HG02981 (cell line): ENCODE measurements around the gene ZNF726.
A peak's percentile ranks its signal among the peaks of the same experiment; 100 is the strongest.
"Not testable (repeated sequence)": the region's sequence is repeated elsewhere in the genome, so short reads cannot be mapped to it uniquely, and the experiment has no call there.

ENCODE experiments used
- ATAC-seq: cut with Tn5 transposase; IDR thresholded peaks from one replicate; pipeline ENCODE4 v1.9.1; 2021; ENCODE audit warnings: mild to moderate bottlenecking, moderate library complexity; ENCODE audit not compliant: unreplicated experiment

ZNF726 gene

DNA sequence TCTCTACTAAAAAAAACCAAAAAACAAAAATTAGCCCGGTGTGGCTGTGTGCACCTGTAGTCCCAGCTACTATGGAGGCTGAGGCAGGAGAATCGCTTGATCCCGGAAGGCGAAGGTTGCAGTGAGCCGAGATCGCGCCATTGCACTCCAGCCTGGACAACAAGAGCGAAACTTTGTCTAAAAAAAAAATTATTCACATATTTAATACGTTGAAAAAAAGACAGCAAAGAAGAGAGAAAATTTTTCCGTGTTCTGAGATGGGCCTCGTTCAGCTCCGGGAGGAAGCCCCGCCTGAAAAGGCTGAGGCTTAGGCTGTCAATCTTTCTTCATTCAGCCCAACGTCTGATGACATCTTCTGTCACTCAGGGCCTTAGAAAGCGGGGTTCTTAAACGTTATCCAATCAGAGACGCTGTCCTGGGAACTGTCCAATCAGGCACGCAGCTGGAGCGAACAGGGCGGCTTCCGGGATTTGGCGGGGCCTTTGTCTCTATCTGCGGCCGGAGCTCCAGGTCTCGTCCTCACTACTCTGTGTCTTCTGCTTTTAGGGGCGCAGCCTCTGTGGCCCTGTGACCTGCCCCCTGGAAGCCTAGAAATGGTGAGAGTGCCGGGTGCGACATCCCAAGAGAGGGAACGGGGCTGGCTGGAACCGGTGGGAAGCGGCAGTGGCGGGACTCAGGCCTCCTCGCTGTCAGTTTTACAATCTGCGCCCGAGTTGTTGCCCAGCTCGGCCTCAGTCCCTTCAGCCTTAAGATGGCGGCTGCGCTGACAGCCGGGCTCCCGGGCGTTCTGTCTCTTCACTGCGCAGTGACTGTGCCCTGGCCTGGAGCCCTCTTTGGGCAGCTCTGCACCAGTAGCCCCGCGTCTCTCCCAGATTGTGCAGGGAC is at the start of gene ZNF726:
Gene ZNF726 (plus strand): TSS at position 485 of the 885 bp plus-strand sequence. CDS start 109 bp downstream, at position 594.
- ATAC-seq = peak; percentile 97

DNA sequence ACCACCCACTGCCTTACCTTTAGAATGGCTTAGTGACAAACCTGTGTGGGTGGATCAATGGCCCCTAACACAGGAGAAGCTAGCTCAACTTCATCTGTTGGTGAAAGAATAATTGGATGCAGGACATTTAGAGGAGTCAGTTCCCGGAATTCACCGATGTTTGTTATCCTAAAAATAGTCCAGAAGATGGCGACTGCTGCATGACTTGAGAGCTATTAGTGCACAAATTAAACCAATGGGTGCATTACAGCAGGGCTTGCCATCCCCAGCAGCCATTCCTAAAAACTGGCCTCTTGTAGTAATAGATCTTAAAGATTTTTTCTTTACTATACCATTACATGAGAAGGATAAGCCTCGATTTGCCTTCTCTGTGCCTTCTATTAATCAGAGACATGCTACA is 46.8 kb upstream of the ZNF726 start:
- ATAC-seq = no peak

DNA sequence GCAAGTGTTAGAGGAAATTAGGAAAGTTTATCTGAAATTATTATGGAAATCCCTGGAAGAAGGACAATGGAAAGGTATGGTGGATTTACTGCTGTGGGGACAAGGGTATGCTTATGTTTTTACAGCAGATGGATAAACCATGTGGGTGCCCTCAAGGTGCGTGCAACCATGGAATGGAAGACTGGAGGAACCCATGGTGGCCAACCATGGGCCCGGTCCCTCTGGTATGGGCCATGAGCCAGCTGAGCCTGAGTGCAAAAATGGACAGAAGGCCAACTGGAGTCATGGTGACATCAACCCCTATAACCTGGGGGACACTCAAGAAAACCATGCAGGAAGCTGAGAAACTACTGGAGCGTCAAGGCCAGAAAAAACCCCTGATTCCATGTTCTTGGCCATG is 46.1 kb upstream of the ZNF726 start:
- ATAC-seq = no peak

DNA sequence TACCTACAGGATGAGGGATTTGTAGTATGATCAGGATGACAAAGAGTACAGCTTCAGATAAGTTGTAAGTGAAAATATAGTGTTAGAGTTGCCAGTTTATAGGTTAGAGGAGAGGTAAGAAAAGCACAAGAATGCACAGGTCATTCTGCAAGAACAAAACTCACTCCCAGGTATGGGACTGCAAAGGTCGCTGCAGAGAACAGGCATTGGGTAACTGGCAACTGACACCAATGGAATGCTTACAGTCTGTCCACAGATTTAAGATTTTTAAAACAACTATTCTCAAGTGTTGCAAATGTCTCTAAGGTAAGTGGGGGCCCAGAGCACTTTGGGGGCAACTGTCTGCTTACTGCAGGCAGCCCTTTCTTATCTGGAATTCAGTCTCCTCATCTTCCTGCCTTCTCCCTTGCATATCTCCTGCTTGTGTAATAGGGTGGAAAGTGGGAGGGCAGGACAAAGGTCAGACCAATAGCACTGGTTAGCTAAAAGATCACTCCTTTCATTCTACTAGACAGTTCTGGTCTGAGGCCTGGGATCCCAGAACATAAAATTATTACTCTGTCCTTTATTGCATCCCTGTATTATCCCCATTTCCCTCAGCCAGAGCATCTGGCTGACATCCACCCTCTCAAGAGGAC is 42.3 kb upstream of the ZNF726 start:
- ATAC-seq = no peak

DNA sequence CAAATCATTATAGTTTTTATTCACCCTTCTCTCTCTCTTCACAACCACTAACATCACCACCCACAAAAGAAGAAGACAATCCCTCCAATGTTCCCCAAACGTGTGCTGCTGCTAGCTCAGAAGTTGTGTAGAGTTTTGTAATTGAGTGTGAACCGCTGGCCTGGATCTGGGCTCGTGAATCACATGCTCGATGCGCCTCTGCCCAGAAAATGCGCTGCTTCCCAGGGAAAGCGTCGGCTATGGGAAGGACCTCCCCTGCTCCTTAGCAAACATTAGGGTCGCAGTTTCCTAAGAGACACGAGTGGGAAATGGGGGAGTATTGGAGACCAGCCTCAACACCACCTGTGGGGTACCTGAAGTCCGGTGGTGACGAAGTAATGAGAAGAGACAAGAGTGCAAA is 38.4 kb upstream of the ZNF726 start:
- no peak for ATAC-seq

DNA sequence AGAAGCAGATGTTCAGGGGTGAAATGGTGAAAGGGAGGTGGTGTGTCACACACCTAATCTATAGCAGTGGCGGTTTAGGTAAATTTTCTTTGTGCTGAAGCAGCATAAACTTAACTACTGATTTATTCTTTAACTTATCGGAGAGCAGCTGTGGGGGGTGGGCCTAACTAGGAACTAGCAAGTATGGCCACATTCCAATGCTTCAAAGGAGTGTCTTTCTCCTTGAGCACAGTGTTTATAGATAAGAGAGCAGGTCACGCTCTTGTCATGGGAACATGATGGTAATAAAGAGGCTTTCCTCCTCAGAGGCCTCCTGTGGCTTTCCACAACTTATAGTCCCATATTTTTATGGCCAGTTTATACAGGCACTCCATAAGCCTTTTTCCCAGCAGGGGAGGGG is 37.9 kb upstream of the ZNF726 start:
- not testable (repeated sequence) for ATAC-seq

DNA sequence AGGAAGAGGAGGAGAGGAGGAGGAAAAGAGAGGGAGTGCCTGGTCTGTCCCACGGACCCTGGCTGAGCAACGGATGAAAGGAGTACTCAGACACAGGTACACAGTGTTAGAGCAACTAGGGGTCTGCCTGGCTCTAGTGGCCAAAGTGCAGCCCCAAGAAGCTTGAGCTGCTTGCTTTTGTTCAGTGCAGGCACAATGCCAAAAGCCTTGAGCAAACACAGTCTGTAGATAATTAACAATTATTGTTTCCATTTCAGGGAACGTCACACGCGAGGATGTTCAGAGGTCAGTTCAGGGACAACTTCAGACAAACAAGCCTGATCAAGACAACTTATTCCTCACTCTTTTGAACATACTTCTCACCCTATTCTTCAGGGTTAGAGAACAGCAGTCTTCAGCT is 32.2 kb upstream of the ZNF726 start:
- no peak for ATAC-seq

DNA sequence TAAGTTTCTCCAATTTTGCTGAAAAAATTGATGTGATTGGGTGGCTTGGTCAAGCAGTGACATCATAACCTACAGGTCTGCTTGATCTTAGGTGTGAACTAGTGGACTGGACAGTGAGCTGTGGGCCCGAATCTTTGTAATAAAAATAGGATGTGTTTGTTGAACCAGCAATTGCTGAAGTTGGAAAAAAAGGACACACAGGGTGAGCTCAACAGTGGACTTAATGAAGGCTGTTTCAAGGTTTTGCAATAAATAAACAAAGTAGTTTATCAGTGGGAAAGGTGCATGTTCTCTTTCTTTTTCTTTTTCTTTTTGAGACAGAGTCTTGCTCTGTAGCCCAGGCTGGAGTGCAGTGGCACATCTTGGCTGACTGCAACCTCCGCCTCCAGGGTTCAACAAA is 30.3 kb upstream of the ZNF726 start:
- no peak for ATAC-seq

DNA sequence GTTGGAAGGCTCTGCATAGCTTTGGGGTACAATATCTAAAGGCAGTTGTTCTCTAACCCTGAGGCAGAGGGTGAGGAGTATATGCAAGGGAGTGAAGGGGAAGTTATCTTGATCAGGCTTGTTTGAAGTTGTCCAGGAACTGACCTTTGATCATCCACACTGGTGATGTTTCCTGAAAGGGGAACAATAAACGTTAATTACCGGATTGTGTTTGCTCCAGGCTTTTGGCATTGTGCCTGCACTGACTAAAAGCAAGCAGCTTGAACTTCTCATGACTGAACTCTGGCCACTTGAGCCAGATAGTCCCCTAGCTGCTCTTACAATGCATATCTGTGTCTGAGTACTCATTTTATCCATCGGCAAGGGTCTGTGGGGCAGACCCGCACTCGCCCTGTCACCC is 27.0 kb upstream of the ZNF726 start:
- no peak for ATAC-seq

DNA sequence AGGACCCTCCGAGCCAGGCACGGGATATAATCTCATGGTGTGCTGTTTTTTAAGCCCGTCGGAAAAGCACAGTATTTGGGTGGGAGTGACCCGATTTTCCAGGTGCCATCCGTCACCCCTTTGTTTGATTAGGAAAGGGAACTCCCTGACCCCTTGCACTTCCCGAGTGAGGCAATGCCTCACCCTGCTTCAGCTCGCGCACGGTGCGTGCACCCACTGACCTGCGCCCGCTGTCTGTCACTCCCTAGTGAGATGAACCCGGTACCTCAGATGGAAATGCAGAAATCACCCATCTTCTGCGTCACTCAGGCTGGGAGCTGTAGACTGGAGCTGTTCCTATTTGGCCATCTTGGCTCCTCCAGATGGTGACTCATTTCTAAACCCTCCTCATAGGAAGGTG is 18.6 kb upstream of the ZNF726 start:
- not testable (repeated sequence) for ATAC-seq

DNA sequence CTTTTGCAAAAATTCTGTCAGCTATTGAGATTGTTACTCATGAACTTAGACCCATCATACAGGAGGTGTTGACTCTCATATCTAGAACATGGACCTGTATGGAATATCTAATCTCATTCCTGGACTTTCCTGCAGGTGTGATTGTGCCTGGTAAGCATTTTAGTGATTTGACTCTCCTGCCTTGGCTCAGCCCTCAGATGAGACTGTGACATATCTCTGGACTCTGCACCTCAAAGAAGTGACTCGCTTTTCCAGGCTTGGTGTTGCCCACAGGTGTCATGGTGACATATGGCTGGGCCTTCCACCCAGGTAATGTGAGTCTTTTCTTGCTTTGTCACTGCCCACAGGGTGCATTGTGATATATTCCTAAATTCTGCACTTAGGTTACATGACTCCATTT is 17.8 kb upstream of the ZNF726 start:
- no peak for ATAC-seq

DNA sequence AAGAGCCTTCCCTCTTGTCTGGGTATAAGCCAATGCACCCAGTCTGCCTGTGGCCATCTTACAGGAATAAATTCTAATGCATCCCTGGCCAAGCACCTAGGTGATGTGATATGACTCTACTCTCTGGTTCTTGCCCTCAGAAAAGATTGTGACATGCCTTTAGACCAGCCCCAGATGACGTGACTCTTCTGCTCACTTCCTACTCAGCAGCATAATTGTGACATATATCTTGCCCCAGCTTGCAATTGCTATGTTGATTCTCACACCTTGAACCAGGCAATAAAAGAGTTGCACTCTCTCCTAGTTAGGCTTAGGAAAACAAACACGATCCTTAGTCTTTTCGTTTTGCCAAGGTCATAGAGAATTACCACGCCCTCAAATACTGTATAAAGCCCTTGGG is 13.3 kb upstream of the ZNF726 start:
- no peak for ATAC-seq

DNA sequence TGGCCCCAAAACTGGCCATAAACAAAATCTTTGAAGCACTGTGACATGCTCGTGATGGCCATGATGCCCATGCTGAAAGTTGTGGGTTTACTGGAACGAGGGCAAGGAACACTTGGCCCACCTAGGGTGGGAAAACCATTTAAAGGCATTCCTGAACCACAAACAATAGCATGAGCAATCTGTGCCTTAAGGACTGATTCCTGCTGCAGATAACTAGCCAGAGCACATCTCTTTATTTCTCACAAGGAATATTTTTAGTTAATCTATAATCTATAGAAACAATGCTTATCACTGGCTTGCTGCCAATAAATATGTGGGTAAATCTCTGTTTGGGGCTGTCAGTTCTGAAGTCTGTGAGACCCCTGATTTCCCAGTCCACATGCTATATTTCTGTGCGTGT is 10.3 kb upstream of the ZNF726 start:
- no peak for ATAC-seq

DNA sequence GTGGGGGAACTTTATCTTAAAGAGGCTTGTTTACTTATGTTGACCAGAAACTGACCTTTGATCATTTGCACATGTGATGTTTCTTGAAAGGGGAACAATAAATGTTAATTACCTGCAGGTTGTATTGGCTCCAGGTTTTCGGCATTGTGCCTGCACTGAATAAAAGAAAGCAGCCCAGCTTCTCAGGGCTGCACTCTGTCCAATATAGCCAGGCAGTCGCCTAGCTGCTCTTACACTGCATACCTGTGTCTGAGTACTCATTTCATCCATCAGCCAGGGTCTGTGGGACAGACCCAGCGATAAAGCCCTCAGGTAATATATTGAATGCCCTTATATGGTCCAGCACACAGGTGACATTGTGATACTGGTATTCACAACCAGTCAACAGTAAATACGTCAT is 8.9 kb upstream of the ZNF726 start:
- ATAC-seq = no peak

DNA sequence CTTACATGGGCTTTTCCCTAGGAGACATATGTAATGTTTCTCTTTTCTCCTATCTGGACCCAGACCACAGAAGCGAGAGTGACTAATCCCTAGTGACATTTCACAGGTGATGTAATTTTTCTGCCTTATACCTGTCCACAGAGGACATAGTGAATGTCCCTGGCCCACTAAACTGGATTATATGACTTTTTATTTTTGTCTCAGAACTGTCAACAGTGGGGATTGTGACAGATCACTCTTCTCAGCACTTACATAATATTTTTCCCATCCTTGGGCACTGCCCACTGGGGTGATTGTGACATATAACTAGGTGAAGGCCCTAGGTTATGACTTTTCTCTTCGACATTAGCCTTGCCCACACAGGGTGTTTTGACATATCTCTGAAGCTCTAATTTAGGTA is 7.9 kb upstream of the ZNF726 start:
- ATAC-seq = no peak

DNA sequence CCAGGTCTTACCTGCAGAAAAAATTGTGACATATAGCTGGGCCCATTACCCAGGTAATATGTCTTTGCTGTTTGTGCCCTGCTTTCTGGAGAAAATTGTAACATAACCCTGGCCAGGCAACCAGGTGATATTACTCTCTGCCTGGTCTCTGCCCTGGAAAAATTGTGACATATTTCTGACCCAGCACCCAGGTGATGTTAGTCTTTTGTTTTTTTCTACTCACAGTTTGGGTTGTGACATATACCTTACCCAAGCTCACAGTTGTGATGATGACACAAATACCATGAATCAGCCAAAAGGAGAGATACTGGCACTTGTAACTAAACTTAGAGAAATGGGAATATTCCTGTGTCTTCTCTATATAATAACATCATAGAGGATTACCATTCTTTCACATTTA is 6.5 kb upstream of the ZNF726 start:
- no peak for ATAC-seq

DNA sequence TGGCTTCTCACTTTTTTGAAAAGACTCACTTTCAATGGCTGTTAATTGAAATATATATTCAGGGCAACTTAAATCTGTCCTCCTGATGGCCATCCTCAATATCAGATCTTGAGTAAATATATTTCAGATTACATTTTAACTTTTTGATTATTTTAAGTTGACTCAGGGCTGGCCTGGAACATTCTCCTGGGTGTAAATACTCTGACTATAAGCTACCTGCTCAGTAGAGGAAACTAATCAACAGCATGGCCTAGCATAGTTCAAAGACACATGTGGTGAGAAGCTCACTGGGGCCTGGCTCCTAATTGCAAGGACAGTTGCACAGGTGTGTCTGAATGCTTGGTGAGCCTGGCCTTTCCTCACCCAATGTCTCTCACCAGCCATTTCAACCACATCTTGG is 5.5 kb upstream of the ZNF726 start:
- no peak for ATAC-seq

DNA sequence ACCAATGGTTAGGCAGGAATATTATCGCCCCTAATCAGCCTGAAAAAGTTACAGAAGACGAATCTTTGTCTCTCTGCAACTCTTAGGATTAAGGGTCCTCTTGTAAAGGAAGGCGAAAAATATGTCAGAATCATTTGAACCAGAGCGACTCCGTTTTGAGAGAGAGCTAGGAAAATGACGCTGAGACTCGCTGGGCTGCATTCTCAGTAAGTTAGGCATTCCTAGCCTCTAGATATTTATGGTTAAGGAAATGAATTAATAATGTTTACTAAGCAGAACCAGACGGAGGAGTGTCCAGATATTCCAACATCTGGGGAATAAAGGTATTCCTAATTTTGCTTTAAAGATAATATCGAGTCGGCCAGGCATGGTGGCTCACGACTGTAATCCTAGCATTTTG is 755 bp upstream of the ZNF726 start:
- no peak for ATAC-seq

DNA sequence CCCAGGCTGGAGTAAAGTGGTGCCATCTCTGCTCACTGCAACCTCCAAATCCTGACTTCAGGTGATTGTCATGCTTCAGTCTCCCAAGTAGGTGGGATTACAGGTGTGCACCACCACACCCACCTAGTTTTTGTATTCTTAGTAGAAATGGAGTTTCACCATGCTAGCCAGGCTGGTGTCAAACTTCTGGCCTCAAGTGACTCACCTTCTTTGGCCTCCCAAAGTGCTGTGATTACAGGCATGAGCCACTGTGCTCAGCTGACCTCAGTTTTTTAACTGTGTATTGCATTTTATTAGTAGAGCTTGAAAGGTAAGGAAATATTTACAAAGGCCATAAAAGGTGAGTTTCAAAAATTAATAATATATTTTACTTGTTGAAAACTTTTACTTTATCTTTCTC is 2.3 kb downstream of the ZNF726 start:
- ATAC-seq = no peak

DNA sequence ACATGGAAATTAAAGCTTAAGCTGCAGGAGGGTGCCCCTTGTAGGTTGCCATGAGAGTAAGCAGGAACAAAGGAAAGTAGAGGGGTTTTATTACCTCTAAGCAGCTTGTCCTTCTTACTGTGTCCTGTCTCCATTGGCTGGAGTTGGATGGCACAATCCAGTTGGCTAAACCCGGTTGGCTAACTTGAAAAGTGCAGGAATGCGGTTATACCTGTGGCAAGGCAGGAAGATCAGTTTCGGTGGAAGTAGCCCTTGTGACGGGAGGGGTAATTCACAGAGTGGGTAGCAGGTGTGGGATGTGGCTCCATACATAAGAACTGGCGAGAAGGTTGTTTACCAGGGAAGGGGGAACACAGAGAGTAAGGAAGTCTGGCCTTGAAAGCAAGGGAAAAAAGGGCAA is 3.2 kb downstream of the ZNF726 start:
- ATAC-seq = no peak

DNA sequence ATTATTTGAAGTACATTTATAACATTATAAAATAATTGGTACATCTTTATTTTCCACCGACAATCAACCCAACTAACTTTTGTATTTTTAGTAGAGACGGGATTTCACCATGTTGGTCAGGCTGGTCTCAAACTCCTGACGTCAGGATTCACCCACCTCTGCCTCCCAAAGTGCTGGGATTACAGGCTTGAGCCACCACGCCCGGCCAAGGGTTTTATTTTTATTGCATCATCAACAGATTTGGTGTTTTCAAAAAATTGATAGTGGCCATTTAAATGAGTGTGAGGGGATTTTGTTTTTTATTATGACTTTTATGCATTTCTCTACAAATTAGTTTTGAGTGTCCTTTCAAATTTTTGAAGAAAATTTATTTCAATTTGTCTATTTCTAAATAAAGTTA is 10.6 kb downstream of the ZNF726 start:
- ATAC-seq = no peak

DNA sequence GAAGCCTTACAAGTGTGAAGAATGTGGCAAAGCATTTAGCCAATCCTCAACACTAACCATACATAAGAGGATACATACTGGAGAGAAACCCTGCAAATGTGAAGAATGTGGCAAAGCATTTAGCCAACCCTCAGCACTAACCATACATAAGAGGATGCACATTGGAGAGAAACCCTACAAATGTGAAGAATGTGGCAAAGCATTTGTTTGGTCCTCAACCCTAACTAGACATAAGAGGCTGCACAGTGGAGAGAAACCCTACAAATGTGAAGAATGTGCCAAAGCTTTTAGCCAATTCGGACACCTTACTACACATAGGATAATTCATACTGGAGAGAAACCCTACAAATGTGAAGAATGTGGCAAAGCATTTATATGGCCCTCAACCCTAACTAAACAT is 18.2 kb downstream of the ZNF726 start:
- ATAC-seq = no peak

DNA sequence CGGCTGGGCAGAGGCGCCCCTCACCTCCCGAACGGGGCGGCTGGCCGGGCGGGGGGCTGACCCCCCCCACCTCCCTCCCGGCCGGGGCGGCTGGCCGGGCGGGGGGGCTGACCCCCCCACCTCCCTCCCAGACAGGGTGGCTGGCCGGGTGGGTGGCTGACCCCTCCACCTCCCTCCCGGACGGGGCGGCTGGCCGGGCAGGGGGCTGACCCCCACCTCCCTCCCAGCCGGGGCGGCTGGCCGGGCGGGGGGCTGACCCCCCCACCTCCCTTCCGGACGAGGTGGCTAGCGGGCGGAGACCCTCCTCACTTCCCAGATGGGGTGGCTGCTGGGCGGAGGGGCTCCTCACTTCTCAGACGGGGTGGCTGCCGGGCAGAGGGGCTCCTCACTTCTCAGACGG is 22.3 kb downstream of the ZNF726 start:
- not testable (repeated sequence) for ATAC-seq
